Left kidney (tissue), 2 donors: ENCODE measurements around the gene AGAP1. TPM values are rescaled to one million over a fixed set of nuclear protein-coding genes. Genes with fewer than 3 reads are reported as not detected.

Experiments
- DNase-seq: peaks from one replicate; pipeline ENCODE4 v3.0.0-alpha.2; 2013
- polyA plus RNA-seq: library from polyadenylated mRNA; unstranded; fragments of 120-200 nt; gene quantifications from one replicate; pipeline ENCODE4 v1.2.1, GENCODE V29; 2013; ENCODE audit not compliant: insufficient read length

Gene AGAP1
- polyA plus RNA-seq, 1 donor: 21.2 TPM

DNA sequence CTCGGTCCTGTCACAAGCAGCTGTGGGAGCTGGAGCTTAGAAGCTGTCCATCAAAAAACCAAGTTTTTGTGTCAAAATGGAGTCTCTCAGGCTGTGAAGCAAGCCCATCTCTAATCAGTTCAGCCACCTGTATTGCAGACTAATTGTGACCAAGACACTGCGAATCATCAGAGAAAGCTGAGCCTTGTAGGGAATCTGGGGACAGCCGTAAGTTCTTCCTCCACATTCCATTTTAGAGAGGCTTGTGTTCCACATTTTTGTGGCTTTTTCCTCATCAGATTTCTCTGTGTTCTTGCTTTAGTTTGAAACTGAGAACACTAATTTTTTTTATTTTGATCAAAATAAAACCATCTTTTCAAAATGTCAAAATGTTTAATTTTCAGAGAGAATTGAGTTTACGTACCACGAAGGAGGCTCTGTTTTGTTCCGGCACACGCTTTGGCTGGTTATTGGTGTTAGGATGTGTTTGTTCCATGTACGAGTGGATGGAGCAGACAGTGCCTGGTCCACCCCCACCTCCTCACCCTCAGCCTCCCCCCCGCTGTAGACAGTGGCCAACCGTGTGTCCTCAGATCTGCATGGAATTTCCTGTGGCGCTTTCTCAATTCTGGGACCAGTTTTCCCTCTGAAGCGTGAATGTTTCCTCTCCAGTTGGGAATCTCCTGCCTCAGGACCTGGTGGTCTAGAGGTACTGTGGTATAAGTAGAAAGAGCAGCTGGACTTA lies 140.8 kb downstream of the AGAP1 start:
- no peak for DNase-seq

DNA sequence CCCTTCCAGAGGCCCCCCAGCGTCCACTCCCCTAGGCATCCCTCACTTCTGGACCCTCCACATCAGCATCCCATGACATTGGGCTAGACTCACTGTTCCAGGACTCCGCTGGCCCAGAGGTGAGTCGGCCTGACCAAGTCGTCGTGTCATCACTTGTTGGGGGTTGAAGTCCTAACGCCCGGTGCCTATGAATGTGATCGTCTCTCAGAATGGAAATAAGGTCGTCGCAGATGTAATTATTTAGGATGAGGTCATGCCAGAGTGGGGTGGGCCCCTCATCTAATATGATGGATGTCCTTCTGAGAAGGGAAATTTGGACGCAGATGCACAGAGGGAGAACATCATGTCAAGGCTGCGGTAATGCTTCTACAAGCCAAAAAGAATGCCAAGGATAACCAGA lies 142.7 kb downstream of the AGAP1 start:
- no peak for DNase-seq

DNA sequence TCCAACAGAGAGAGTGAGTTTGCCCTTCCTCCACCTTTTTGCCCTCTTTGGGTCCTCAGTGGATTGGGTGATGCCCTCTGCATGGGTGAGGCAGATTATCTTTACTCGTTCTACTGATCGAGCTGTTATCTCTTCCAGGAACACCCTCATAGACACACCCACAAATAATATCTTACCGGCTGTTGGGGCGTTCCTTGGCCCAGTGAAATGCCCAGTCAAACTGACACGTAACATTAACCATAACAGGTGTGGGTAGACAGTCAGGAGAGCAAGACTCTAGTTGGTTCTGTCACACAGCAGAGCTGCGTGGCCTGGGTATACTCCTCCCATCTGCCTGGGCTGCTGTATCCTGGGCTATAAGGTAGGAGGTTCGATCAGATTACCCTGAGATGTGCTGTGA lies 144.1 kb downstream of the AGAP1 start:
- DNase-seq: no peak

DNA sequence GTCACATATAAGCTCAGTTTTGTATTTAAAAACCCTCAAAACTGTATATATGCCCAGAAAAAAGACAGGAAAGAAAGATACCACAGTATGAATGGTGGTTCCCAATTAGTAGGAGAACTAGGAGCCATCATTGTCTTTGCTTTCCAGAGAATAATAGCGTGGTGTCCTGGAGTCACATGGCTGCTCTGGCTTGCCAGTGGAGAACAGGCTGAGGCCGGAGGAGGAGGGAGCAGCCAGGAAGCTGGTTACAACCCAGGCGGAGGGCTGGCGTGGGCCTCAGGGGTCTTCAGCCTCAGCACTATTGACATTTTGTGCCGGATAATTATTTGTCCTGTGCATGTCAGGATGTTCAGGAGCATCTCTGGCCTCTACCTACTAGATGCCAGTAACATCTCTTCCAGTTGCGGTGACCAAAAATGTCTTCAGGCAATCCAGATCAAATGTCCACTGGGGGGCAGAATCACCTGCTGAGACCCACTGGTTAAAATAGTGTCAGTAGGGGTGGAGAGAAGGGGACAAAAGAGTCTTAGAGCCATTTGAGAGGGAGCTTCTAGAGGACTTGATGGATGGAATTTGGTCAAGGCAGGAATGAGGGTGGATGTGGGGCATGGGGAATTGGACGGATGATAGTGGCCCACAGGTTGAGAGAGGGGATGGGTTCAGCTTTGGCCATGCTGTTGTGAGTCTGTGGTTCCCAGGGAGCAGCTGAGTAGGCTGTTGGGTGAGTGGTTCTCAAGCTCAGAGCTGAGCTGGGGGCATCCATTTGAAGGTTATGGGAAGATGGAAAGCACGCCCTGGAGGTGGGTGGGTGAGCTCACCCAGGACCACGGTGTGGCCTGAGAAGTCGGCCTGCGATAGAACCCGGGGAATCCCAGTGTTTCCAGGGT lies 144.9 kb downstream of the AGAP1 start:
- DNase-seq: no peak

DNA sequence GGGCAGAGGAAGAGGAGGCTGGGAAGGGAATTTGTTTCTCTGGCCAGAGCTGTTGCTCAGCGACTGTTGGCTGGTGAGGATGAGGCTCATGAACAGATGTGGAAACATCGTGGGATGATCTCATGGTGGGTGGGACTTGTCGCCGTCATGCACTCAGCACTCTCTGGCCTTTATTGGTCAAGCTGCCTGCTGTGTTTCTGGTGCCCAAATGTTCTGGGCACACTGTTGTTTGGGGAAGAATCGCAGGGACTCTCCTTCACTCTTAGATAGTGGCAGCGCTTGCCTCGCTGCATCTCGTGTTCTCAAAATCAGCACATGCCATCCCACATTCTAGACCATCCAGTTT lies 145.6 kb downstream of the AGAP1 start:
- no peak for DNase-seq

DNA sequence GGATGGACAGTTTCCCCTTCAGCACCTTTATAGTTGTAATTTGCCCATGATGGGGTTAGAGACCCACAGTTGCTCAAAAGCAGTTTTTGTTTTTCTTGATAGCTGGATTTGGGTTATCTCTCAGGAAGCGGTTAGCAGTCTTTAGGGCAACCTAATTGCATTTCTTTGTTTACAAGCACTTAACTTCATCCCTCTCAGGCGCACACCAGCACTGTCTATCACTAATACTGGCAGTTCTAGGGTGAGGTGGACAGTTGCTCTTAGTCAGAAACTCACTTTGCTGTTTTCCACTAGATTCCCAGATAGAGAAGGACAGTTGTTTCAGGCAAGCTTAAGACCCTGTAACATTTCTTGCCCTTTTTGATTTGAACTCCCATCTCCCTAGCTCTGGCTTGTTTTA lies 146.0 kb downstream of the AGAP1 start:
- no peak for DNase-seq

DNA sequence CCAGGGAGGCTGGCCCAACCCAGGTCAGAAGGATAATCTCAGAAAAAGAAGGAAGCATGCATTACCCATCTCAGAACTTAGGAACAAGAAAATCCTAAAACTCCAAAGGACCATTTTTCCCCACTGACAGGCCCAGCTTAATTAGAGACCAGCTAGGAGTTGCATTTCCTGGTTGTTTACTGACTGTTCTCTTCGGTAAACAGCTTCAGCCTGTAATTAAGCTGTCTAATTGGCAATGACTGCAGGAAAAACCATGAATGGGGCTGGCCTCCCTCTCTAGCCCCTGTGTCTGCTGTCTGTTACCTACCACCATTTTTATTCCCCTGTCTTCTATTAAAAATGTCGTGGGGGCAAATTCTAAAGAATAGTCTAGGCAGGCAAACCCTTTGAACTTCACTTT lies 146.5 kb downstream of the AGAP1 start:
- no peak for DNase-seq

DNA sequence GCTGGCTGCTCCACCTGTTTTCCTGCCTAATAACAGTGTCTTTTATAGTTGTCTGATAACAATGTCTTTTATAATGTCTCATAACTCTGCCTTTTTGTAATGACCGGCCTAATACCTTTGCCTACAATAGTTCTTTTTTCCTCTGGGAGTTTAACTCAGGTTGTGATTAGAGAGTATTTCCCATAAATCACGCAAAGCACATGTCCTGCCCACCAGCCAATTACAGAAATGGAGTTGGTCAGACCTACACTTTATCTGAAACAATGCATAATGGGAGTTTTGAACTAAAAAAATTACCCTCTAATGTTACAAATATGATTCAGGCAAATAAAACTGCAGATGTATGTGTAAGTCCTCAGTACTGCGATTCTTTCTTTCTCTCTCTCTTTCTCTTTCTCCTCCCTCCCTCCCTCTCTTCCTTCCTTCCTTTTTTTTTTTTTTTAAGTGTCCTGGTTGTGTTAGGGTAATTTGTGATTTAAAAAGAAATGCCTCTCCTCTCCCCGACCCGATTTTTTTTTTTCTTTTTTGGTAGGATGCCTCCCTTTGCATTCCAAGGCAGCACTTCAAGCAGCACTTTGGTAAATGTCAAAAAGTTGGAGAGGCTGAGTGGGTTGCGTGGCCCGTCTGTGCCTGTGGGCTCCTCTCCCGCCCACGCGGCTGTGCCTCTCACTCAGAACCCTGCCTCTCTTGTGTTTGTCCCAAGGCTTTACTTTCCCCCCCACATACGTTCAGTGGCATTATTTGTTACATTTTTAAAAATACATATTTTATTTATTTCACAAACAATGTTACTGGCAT lies 147.3 kb downstream of the AGAP1 start:
- DNase-seq: no peak

DNA sequence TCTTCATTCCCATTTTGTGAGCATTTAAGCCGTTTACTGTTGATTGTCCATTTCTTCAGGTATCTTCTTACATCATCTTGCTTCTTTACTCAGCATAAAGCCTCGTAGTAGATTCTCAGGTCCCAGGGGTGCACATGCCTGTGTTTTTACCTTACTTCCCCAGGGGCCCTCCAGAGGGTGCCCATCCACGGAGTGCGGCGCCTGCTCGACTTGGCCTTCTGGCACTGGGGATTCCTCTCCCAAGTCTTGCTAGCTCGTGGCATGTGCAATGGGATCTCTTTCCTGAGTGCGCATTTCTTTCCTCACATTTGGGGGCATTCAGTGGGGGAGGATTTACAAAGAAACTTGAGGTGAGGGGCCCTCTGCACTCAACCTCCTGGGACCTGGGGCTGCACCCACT lies 148.1 kb downstream of the AGAP1 start:
- DNase-seq: no peak

DNA sequence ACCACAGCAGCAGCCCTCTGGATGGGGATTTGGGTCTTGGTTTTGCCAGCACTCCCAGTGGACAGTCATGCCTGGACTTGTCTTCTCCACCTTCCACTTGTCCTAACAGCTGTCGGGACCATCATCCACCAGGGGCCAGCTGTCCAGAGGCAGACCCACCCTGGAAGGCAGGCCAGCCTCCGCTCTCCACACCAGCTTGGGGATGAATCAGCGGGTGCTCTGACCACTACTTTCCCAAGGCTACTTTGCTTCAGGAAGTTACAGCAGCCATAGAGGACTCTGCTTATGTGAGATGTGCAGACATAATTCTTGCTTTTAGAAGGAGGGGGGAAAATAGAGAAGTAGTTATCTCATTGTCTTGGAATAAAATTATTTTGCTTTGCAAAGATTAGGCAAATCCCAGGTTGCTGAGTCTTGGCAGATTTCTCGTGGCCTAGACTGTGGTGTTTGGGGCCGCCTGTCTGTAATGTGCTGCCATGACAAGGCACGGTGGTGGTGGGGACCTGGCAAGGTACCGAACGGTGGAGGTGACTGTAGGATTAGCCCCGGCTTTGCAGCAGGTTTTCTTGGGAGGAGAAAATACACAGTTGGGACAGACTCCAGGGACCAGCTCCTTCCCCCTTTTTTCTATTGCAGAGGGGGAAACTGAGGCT lies 148.7 kb downstream of the AGAP1 start:
- no peak for DNase-seq

DNA sequence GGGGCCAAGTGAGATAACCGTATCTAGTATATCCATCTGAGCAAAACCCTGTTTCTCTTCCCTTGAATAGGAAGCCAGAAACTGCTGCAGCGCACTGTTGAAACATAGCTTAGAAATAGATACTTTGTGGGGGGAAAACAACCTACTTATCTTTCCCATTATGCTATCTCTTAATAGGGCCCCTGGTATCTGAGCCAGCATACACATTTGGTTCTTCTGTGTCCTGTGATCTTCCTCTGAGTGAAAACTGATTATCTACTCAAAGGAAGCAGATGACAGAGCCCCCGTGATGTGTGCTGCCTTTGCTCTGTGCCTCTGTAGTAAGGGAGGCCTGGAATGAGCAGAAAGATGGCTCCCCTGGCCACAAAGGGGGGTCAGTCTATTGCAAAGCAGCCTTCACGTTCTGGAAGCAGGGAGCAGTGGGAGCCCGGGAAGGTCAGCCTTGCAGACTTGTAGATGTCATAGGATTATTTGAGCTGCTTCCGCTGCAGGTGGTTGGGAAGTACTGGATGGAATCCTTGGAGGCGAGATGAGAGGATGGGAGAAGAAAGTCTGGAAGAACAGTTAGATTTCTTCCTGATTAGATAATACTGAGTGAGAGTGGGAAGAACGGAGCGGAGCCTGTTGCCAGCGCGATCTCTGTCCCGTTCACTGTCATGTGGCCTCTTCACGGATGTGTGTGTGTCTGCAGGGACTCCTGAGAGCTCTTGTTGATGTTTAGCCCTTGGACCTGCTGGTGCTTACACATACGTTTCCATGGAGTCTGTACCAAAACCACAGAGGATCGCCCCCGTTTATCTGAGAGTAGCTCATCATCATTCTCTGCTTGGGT lies 150.1 kb downstream of the AGAP1 start:
- no peak for DNase-seq

DNA sequence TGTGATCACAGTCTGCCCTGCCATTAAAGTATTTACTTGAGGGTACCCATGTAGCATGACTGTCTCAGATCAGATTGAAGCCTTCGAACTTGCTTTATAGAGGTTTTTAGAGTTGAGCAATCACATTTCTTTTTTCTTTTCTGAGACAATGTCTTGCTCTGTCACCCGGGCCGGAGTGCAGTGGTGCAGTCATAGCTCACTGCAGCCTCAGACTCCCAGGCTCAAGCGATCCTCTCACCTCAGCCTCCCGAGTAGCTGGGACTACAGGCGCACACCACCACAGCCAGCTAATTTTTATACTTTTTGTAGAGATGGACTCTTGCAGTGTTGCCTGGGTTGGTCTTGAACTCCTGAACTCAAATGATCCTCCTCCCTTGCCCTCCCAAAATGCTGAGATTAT lies 153.4 kb downstream of the AGAP1 start:
- DNase-seq: no peak

DNA sequence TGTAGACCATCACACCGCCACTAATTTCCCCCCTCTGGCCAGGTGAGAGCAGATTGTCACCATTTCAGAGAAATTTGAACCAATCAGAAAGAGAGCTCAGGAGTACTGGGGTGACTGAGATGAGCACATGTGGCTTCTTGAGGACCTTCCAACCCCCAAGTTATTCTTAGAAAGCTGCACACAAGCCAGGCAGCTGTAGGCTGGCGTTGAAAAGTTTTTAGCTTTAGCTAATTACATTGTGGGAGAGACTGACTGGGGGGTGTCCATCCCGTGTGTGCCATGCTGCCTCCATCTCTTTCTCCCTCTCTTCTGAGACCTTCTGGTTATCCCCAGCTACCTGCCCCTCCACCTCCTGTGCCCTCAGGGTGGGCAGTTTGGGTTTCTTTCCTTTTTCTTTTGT lies 154.0 kb downstream of the AGAP1 start:
- no peak for DNase-seq

DNA sequence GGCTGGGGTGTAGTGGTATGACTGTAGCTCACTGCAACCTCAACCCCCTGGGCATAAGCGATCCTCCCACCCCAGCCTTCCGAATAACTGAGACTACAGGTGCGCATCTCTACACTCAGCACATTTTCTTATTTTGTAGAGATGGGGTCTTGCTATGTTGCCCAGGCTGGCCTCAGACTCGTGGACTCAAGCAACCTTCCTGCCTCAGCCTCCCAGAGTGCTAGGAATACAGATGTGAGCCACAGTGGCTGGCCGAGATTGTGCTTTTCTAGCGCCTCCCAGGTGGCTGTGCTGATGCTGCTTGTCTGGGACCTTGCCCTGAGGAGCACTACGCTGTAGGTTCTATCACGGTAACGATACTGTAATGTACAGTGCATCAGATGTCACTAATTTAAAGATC lies 155.6 kb downstream of the AGAP1 start:
- DNase-seq: no peak

DNA sequence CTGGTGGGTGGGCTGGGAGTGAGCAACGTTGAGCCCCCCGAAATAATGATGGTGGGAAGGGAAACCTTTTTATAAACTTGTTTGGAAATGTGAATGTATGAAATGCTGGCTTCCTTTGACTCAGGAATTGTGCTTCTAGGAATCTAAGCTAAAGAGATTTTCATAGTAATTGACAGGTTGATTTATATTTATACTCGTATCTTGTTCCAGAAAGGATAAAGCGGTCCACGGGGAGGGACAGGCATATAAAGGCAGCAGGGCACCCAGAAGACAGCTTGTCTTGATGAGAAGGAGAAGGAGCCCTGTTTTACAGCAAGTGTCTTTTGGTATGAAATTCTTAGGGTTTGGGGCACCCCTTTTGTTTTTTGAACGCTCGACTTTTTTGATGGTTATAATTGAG lies 157.8 kb downstream of the AGAP1 start:
- DNase-seq: no peak

DNA sequence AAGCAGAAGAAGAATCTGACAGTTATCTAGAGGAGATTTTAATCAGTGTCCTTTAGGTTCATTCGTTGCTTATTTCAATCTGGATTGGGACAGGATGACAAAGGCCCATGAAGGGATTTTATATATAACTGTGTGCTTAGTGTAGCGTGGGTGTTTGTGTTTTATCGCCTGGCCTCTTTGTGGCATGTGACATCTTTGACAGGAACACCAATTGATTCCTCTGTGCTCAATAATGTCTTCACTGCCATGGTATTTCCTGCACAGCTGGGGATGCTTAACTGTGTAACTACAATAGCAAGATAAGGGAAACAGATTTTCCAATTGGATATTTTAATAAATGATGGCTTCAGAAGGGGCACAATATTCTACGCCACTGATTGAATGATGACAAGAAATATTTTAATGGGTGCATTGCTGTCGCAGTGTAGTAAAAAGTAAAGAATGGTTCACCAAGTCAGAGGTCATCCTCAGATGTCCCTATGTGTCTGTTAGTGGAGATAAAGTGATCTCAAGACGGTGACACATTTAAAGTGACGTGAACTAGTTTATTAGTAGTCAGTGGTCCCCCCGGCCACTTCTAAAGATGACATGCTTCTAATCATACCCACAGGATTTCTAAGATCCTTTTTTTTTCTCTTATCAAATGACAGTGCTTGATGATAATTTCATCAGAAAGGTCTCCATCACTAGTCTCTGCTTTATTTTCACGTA lies 160.4 kb downstream of the AGAP1 start:
- DNase-seq: no peak

DNA sequence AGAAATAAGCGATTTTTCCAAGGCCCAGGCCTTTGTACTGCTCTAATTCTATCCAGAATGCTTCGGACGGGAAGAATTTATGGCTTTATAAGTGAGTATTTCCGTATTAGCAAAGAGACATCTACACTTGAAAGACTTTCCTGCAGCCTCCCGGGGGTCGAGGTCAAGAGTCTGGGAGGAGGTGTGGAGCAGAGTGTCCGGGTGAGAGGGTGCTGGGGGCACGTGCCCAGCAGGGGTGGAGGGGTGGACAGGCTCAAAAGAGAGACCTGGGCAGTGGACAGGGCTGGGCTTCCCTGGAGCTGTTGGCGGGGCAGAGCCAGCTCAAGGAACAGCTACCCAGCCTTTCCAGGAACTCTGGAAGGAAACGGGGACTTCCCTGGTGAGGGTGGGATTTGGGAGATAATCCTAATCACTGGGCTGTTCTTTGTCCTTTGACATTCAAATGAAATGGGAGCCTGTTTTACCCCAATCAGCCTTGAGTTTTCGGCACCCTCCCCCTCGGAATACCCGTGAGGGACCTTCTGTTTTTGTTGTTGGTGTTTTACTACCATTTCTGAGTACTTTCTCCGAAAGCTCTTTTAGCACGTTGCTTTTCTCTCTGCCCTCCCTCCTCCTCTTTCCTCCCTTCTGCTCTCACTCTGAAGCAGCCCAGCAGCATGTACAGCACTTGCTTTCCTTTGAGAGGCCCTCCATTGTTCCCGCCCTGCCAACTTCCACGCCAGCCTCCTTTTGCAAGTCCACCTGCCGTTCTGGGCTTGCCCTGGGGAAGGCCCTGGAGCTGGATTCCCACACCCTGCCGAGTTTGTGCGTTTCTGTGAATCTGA lies 164.7 kb downstream of the AGAP1 start:
- no peak for DNase-seq

DNA sequence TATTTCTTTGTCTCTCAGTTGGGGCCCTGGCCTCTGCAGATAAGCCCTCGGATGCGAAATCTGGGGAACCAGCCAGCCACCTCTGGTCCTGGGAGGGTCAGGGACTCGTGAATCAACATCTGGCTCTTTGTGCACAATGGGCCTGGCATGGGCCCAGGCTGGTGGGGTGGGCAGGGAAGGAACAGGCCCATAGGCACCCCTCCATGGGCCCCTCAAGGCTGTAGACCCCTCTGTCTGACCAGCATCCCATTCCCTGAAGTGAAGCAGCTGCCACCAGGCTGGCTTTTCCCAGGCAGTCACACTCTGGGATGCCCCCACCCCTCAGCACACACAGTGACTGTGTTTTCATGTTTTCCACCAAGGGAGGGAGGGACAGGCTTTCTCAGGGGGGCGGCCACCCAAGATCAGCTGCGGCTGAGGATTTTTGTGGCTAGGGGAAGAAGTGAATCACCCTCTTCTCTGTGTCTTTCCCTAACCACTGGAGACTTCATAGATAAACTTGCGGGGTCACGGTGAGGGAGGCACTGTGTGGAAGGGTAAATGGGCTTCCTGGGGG lies 166.0 kb downstream of the AGAP1 start:
- DNase-seq: no peak

DNA sequence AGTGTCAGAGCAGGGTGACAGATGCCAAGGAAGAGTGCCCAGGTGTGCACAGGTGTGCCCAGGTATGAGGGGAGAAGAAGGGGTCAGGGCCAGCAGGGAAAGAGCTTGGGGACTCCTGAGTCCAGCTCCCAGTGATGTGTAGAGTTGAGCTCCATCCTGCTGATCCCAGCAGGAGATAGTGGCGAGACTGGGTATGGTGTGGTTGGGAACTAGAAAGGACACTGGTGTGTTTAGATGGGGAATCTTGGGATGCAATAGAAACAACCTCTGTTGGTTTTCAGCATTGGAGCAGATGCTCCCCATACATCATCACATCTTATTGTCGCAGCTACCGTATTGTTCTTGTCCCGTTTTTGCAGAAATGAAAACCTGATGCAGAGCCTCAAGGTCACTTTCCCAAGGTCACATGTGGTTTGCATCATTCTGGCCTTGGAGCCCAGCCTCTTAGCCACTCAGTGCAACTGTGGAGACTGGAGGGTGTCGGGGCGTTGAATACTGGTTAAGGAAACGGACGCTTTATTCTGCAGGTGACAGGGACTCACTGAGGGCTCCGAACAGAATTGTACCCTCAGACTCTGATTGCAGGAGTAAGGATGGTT lies 166.7 kb downstream of the AGAP1 start:
- no peak for DNase-seq
